NCI-H226 (cell line): ENCODE measurements around the gene FRMPD4.

Source experiments
- DNase-seq: peaks from one replicate; pipeline ENCODE4 v3.0.0-alpha.2; 2015

Gene FRMPD4

GRCh38 chrX:12374286-12374685 lies 236.0 kb downstream of the FRMPD4 start:
- no peak for DNase-seq

GRCh38 chrX:12378253-12378652 lies 240.0 kb downstream of the FRMPD4 start:
- DNase-seq: no peak

- no peak for DNase-seq
These were observed 240.4 kb downstream of the FRMPD4 start for GRCh38 chrX:12378706-12379105.

GRCh38 chrX:12379671-12380070 lies 241.4 kb downstream of the FRMPD4 start:
- no peak for DNase-seq

- DNase-seq: no peak
These were observed 244.9 kb downstream of the FRMPD4 start for GRCh38 chrX:12383196-12383595.

GRCh38 chrX:12390301-12390700 lies 252.0 kb downstream of the FRMPD4 start:
- peak; percentile 18 for DNase-seq

- DNase-seq: no peak
These were observed 258.3 kb downstream of the FRMPD4 start for GRCh38 chrX:12396584-12396983.

GRCh38 chrX:12400218-12400617 lies 261.9 kb downstream of the FRMPD4 start:
- DNase-seq: no peak

GRCh38 chrX:12401252-12401651 lies 263.0 kb downstream of the FRMPD4 start:
- DNase-seq: no peak

- DNase-seq: peak; percentile 45
These were observed 265.3 kb downstream of the FRMPD4 start for GRCh38 chrX:12403474-12404082.

- DNase-seq: peak; percentile 33
These were observed 267.0 kb downstream of the FRMPD4 start for GRCh38 chrX:12405306-12405705.

GRCh38 chrX:12410523-12410922 lies 272.2 kb downstream of the FRMPD4 start:
- DNase-seq: no peak

- no peak for DNase-seq
These were observed 273.6 kb downstream of the FRMPD4 start for GRCh38 chrX:12411831-12412230.

GRCh38 chrX:12412561-12412960 lies 274.3 kb downstream of the FRMPD4 start:
- no peak for DNase-seq

GRCh38 chrX:12419591-12419990 lies 281.3 kb downstream of the FRMPD4 start:
- DNase-seq: no peak

GRCh38 chrX:12421918-12422317 lies 283.6 kb downstream of the FRMPD4 start:
- peak; percentile 44 for DNase-seq

GRCh38 chrX:12423346-12423745 lies 285.1 kb downstream of the FRMPD4 start:
- no peak for DNase-seq

GRCh38 chrX:12425496-12425895 lies 287.2 kb downstream of the FRMPD4 start:
- DNase-seq: peak; percentile 16

- DNase-seq: no peak
These were observed 288.1 kb downstream of the FRMPD4 start for GRCh38 chrX:12426420-12426819.

- no peak for DNase-seq
These were observed 296.2 kb downstream of the FRMPD4 start for GRCh38 chrX:12434493-12434892.

GRCh38 chrX:12439416-12439815 lies 301.1 kb downstream of the FRMPD4 start:
- DNase-seq: no peak

- DNase-seq: no peak
These were observed 302.0 kb downstream of the FRMPD4 start for GRCh38 chrX:12440246-12440645.

GRCh38 chrX:12441381-12442128 lies 303.3 kb downstream of the FRMPD4 start:
- peak; percentile 64 for DNase-seq

GRCh38 chrX:12443534-12444098 lies 305.3 kb downstream of the FRMPD4 start:
- no peak for DNase-seq
